ENCODE measurements around the gene PARD3. TPM values are rescaled to one million over a fixed set of nuclear protein-coding genes. Genes with fewer than 3 reads are reported as not detected.

PARD3 gene
- total and polyA plus RNA-seq, 10 of the 15 experiments (the other 5 are each of a cell fraction or from before 2014, with no cell fraction given), result 2.6 to 43.1 (median 13.9) TPM

- Histone ChIP-seq H3K27me3 (replicated peaks in 1 of 2; ENCODE audit: control insufficient read depth in 2 of 2, insufficient read depth in 2 of 2, low read length in 1 of 2) (no peaks in the 10 kb centered on the region), H3K9ac (ENCODE audit: control insufficient read depth, insufficient read depth, low read length) (no peak overlapping the region), H2AFZ (ENCODE audit: control insufficient read depth, low read depth, low read length) (no peak overlapping the region), H3K36me3 (ENCODE audit: control insufficient read depth in 2 of 2, insufficient read depth in 2 of 2, low read length in 1 of 2) (no peaks in the 10 kb centered on the region), H3K79me2 (ENCODE audit: control insufficient read depth, insufficient read depth, low read length) (no peaks in the 10 kb centered on the region), H4K20me1 (ENCODE audit: control insufficient read depth, insufficient read depth) (no peaks in the 10 kb centered on the region), H3K4me1 (ENCODE audit: control insufficient read depth, insufficient read depth, low read length) (no peaks in the 10 kb centered on the region), H3K4me2 (ENCODE audit: control insufficient read depth, insufficient read depth) (no peak overlapping the region), H3K9me3 (replicated peaks; ENCODE audit: control insufficient read depth, insufficient read depth, low read length) (no peaks in the 10 kb centered on the region), H3K4me3 (no peak overlapping the region), H3K27ac (ENCODE audit: control insufficient read depth, insufficient read depth) (no peak overlapping the region)
- ChIA-PET RAD21 (ENCODE audit: unreplicated experiment) (interaction anchor here (1.4 kb wide), 1 partner anchor 31 kb away, joined by 4 read pairs; no protein-coding TSS in a partner anchor), CTCF (interaction anchor here (0.7 to 2.3 kb wide), 6 partner anchors 13 to 173 kb away, joined by 3 to 5 read pairs (median 4); no protein-coding TSS in a partner anchor), POLR2A (interaction anchor here (1.6 kb wide), 1 partner anchor 9 kb away, joined by 3 read pairs; no protein-coding TSS in a partner anchor), SMC1A (ENCODE audit: uncharacterized antibody, unreplicated experiment) (interaction anchor here (1.0 to 2.6 kb wide), 9 partner anchors 8 to 125 kb away, joined by 3 to 11 read pairs (median 3); no protein-coding TSS in a partner anchor)
- BruUV-seq (replicated peaks), result no TSS peak
- TF ChIP-seq ASH2L (IDR thresholded peaks at IDR 0.05; ENCODE audit: borderline replicate concordance, low read depth), result no peak
- TF ChIP-seq USF1 (IDR thresholded peaks at IDR 0.05; ENCODE audit: borderline replicate concordance, extremely low read length, insufficient read depth, low read depth, low read length), result no peak
- TF ChIP-seq MLLT1 (IDR thresholded peaks at IDR 0.05), result no peak
- TF ChIP-seq PAX5 (IDR thresholded peaks at IDR 0.05; ENCODE audit: borderline replicate concordance, low read depth, low read length), result no peak
- no peak for TF ChIP-seq POLR2A (IDR thresholded peaks at IDR 0.05; ENCODE audit: low read depth, low read length)
- TF ChIP-seq SIX5 (IDR thresholded peaks at IDR 0.05; ENCODE audit: low read depth, low read length, severe bottlenecking), result no peak
- no peak for TF ChIP-seq IKZF1 (conservative IDR thresholded peaks at IDR 0.05)
- no peak for TF ChIP-seq NFYA (IDR thresholded peaks at IDR 0.05; ENCODE audit: borderline replicate concordance, low read depth, low read length)
- TF ChIP-seq CUX1 (IDR thresholded peaks at IDR 0.05; ENCODE audit: insufficient replicate concordance, low read depth, low read length), result no peak
- TF ChIP-seq YY1 (IDR thresholded peaks at IDR 0.05; ENCODE audit: low read depth, low read length), result no peak
- no peak for TF ChIP-seq MAX (IDR thresholded peaks at IDR 0.05; ENCODE audit: low read depth, low read length)
- no peak for TF ChIP-seq POLR2AphosphoS2 (IDR thresholded peaks at IDR 0.05; ENCODE audit: low read depth, low read length)
- WGBS (ENCODE audit: insufficient coverage, insufficient replicate concordance, low lambda C conversion rate, missing lambda C conversion rate), result 56% methylated on average over 7 of the region's 7 CpGs
- FAIRE-seq (no peak), DNase-seq (ENCODE audit: low read depth, low spot score) (no peak), ATAC-seq (peak; percentile 41)
- intact Hi-C loops (cut with micrococcal nuclease; ENCODE audit: unreplicated experiment), result no loop called here
- in situ Hi-C loops (cut with MboI), result no loop called here
Measured at GRCh38 chr10:34348917-34349485, 466.1 kb downstream of the PARD3 start.

All from GM12878 (cell line).